ENCODE results near the gene MGAT4B. TPM values are rescaled to one million over a fixed set of nuclear protein-coding genes. Genes with fewer than 3 reads are reported as not detected.

MGAT4B gene
- total RNA-seq, 1 experiment from 2014 or later: 151 TPM

DNA sequence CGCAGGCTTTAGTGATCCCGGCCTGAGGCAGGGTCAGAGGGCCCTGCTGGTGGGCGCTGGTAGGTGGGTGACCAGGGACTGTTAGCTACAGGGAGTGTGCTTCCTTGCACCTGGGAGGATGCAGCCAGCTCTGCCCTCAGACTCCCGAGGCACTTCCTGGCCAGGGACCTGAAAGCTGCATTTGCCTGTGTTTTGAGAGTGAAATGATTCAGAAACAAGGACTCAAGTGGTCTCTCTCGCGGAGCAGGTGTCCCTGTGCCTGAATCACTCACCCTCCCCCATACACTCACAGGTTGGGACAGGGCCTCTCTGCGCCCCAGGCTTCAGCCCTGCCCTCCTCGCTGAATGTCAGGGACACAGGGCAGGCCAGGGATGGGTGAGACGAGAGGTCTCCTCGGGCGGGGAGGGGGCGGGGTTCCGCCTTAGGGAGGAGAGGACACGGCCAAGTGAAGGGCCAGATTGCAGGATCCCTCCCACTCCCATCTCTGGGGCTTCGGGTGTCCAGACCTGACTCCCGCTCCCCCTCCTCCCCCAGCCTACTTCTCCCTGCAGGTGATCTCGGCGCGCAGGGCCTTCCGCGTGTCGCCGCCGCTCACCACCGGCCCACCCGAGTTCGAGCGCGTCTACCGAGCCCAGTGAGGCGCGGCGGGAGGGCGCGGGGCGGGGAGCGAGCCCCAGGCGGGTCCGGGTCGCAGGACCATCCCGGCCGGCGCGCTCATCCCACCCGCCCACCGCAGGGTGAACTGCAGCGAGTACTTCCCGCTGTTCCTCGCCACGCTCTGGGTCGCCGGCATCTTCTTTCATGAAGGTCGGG, 11.4 kb downstream of the MGAT4B start (continued):
- TF ChIP-seq TP53 (CRISPR knock-in tag; IDR thresholded peaks at IDR 0.05) (no peak; the same call in 1 of the 2 replicates), NFATC4 (CRISPR knock-in tag; IDR thresholded peaks at IDR 0.05) (no peak), AR (CRISPR knock-in tag; IDR thresholded peaks at IDR 0.05) (no peak), HMGA2 (CRISPR knock-in tag; IDR thresholded peaks at IDR 0.05) (no peak), EMX1 (CRISPR knock-in tag; IDR thresholded peaks at IDR 0.05) (no peak), ZNF138 (CRISPR knock-in tag; conservative IDR thresholded peaks at IDR 0.05) (no peak), ZNF281 (CRISPR knock-in tag; IDR thresholded peaks at IDR 0.05) (no peak), RELA (CRISPR knock-in tag; IDR thresholded peaks at IDR 0.05; ENCODE audit: borderline replicate concordance) (no peak), FOXP4 (CRISPR knock-in tag; IDR thresholded peaks at IDR 0.05) (peak; percentile 51; the same call in 1 of the 2 replicates), GRHL2 (CRISPR knock-in tag; IDR thresholded peaks at IDR 0.05; ENCODE audit: insufficient replicate concordance, severe bottlenecking) (no peak), ZNF423 (CRISPR knock-in tag; IDR thresholded peaks at IDR 0.05) (no peak), RORB (CRISPR knock-in tag; IDR thresholded peaks at IDR 0.05) (no peak), FOXK1 (CRISPR knock-in tag; IDR thresholded peaks at IDR 0.05) (no peak), SMAD3 (CRISPR knock-in tag; IDR thresholded peaks at IDR 0.05; ENCODE audit: borderline replicate concordance) (no peak), MYBL2 (CRISPR knock-in tag; IDR thresholded peaks at IDR 0.05) (no peak; the same call in 1 of the 2 replicates), FOXP1 (CRISPR knock-in tag; IDR thresholded peaks at IDR 0.05; ENCODE audit: borderline replicate concordance) (no peak), CTCF (IDR thresholded peaks at IDR 0.05) (no peak), JUN (CRISPR knock-in tag; IDR thresholded peaks at IDR 0.05) (no peak), ZNF232 (CRISPR knock-in tag; IDR thresholded peaks at IDR 0.05) (0 out of 2 replicates have a peak, but pooled peaks have one; percentile 35), ZNF121 (CRISPR knock-in tag; IDR thresholded peaks at IDR 0.05) (peak; percentile 90), NFE2L1 (CRISPR knock-in tag; IDR thresholded peaks at IDR 0.05) (no peak), ZNF263 (CRISPR knock-in tag; IDR thresholded peaks at IDR 0.05; ENCODE audit: low read depth) (peak; percentile 75; the same call in 1 of the 2 replicates), FOXJ3 (CRISPR knock-in tag; IDR thresholded peaks at IDR 0.05; ENCODE audit: borderline replicate concordance) (no peak)
- TF ChIP-seq, protein P1, sequence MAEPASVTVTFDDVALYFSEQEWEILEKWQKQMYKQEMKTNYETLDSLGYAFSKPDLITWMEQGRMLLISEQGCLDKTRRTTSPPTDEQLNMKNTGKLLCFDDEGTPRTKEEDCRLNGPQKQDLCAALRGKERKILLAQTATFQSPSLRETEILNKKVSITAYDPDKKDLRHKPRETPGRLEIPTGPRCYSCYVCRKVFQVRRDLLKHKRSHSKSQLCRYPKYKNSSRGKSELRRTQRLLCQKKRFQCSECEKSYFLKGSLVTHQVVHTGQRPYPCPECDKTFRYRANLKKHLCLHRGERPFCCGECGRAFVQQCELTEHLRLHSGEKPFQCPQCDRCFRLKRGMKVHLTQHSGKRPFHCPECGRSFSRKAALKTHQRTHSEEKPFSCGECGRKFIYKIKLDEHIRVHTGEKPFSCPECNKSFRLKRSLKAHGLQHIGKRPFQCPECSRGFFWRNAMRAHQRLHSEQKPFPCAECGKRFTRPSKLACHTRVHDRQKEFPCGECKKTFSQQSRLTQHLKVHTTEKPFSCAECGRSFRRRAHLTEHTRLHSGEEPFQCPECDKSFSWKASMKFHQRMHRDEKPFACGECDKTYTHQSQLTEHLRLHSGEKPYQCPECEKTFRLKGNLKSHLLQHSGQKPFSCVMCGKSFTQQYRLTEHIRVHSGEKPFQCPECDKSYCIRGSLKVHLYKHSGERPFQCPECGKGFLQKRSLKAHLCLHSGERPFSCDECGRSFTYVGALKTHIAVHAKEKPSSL (CRISPR knock-in tag; conservative IDR thresholded peaks at IDR 0.05): no peak
- TF ChIP-seq, protein P2, sequence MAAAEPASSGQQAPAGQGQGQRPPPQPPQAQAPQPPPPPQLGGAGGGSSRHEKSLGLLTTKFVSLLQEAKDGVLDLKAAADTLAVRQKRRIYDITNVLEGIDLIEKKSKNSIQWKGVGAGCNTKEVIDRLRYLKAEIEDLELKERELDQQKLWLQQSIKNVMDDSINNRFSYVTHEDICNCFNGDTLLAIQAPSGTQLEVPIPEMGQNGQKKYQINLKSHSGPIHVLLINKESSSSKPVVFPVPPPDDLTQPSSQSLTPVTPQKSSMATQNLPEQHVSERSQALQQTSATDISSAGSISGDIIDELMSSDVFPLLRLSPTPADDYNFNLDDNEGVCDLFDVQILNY (CRISPR knock-in tag; IDR thresholded peaks at IDR 0.05): no peak
- TF ChIP-seq, protein P3, sequence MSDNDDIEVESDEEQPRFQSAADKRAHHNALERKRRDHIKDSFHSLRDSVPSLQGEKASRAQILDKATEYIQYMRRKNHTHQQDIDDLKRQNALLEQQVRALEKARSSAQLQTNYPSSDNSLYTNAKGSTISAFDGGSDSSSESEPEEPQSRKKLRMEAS (CRISPR knock-in tag; IDR thresholded peaks at IDR 0.05): no peak

Data from WTC11 (cell line).